ENCODE results near the gene NPL. TPM values are rescaled to one million over a fixed set of nuclear protein-coding genes. Genes with fewer than 3 reads are reported as not detected.

The NPL gene
- total and polyA plus RNA-seq, 2 donors (not counting 3 experiments of a cell fraction or from before 2014, with no cell fraction given), result 0.14 to 0.75 TPM

DNA sequence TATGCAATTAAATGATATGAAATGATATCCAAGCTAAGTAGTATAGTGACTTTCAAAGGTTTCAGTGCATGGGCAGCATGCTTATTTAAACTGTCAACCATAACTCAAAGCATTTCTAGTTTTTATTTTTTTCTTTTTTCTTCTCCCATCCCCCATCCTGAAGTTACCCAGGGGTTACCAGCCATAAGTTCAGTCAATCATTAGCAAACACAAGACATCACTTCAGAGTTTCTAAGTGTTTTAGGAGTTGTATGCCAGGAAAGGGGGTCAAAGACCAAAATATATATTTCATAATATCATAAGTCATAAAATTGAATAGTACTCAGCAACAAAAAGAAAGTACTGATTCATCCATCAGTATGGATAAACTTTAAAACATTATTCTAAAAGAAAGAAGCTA, 78.3 kb downstream of the NPL start:
- peaks cover 26% of the 10 kb centered on the region for H3K79me2 ChIP-seq (ENCODE audit: control insufficient read depth, insufficient read depth, low read length)
- TF ChIP-seq FOS (IDR thresholded peaks at IDR 0.05; ENCODE audit: borderline replicate concordance, insufficient read depth, low read length) (no peak), JUN (IDR thresholded peaks at IDR 0.05; ENCODE audit: borderline replicate concordance, insufficient read depth, insufficient read length, low read depth) (no peak), GATA2 (IDR thresholded peaks at IDR 0.05; ENCODE audit: insufficient read depth, insufficient read length, low read depth, low read length) (no peak), POLR2AphosphoS5 (IDR thresholded peaks at IDR 0.05; ENCODE audit: insufficient read depth, low read depth, low read length) (no peak), MYC (IDR thresholded peaks at IDR 0.05; ENCODE audit: low read depth, low read length) (no peak), POLR2A (IDR thresholded peaks at IDR 0.05; ENCODE audit: low read depth, low read length) (no peak), EZH2 (IDR thresholded peaks at IDR 0.05; ENCODE audit: borderline replicate concordance, low read depth, low read length, severe bottlenecking) (no peak)
- TF ChIP-seq, protein P1, sequence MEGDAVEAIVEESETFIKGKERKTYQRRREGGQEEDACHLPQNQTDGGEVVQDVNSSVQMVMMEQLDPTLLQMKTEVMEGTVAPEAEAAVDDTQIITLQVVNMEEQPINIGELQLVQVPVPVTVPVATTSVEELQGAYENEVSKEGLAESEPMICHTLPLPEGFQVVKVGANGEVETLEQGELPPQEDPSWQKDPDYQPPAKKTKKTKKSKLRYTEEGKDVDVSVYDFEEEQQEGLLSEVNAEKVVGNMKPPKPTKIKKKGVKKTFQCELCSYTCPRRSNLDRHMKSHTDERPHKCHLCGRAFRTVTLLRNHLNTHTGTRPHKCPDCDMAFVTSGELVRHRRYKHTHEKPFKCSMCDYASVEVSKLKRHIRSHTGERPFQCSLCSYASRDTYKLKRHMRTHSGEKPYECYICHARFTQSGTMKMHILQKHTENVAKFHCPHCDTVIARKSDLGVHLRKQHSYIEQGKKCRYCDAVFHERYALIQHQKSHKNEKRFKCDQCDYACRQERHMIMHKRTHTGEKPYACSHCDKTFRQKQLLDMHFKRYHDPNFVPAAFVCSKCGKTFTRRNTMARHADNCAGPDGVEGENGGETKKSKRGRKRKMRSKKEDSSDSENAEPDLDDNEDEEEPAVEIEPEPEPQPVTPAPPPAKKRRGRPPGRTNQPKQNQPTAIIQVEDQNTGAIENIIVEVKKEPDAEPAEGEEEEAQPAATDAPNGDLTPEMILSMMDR (IDR thresholded peaks at IDR 0.05; ENCODE audit: extremely low read depth in 1 of 2, insufficient read depth in 1 of 2, low read depth in 1 of 2, low read length in 2 of 2), result no peak
- TF ChIP-seq, protein P2, sequence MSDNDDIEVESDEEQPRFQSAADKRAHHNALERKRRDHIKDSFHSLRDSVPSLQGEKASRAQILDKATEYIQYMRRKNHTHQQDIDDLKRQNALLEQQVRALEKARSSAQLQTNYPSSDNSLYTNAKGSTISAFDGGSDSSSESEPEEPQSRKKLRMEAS (IDR thresholded peaks at IDR 0.05; ENCODE audit: insufficient read depth, insufficient read length), result no peak

More for the DNA sequence above, 78.3 kb downstream of the NPL start:
- Histone ChIP-seq H3K9me3 (replicated peaks; ENCODE audit: control insufficient read depth, insufficient read depth, low read length) (no peaks in the 10 kb centered on the region), H3K4me1 (ENCODE audit: control insufficient read depth, extremely low read depth, insufficient read depth, low read length) (no peaks in the 10 kb centered on the region), H3K27me3 (ENCODE audit: control insufficient read depth in 2 of 2, insufficient read depth in 2 of 2, low read length in 2 of 2) (no peaks in the 10 kb centered on the region), H3K9me1 (replicated peaks; ENCODE audit: control insufficient read depth, extremely low read depth, insufficient read depth, low read length) (no peaks in the 10 kb centered on the region), H3K36me3 (ENCODE audit: control insufficient read depth in 2 of 2, extremely low read depth in 1 of 2, insufficient read depth in 2 of 2, low read length in 2 of 2) (peaks cover 14 to 43% of the 10 kb centered on the region in 2 experiments), H3K4me3 (replicated peaks in 1 of 3; ENCODE audit: insufficient read depth in 1 of 3, low read depth in 1 of 3, low read length in 3 of 3) (no peak overlapping the region), H2AFZ (ENCODE audit: low read depth, low read length) (no peak overlapping the region), H4K20me1 (replicated peaks; ENCODE audit: control insufficient read depth, extremely low read depth, insufficient read depth, low read length) (no peaks in the 10 kb centered on the region), H3K27ac (ENCODE audit: insufficient read depth, low read depth, low read length) (no peak overlapping the region), H3K4me2 (ENCODE audit: insufficient read depth, low read length) (no peak overlapping the region), H3K9ac (replicated peaks; ENCODE audit: extremely low read depth, insufficient read depth, low read length) (no peak overlapping the region)
- FAIRE-seq (no peak), DNase-seq (ENCODE audit: low read depth, low spot score) (no peak)
- ChIA-PET CTCF (no interaction called here), POLR2A (no interaction called here)
- dilution Hi-C loops (cut with MboI; ENCODE audit: extremely low pct_ligation_motif_present, low sequenced_read_pairs), result no loop called here
- intact Hi-C loops (cut with micrococcal nuclease), result no loop called here
- no TSS peak for BruUV-seq (replicated peaks)
